ENCODE results near the gene ACOT11.
"Not testable (repeated sequence)": the region's sequence is repeated elsewhere in the genome, so short reads cannot be mapped to it uniquely, and the experiment has no call there.

Gene ACOT11

GRCh38 chr1:54547601-54548388, at the start of gene ACOT11:
TSS of gene ACOT11 (plus strand) at chr1:54548228. CDS start at chr1:54548310, 82 bp downstream.
- DNase-seq, result no peak

- DNase-seq, result no peak
These were observed 49.5 kb upstream of the ACOT11 start for GRCh38 chr1:54498383-54499096.

- DNase-seq, result no peak
These were observed 49.0 kb upstream of the ACOT11 start for GRCh38 chr1:54499097-54499359.

GRCh38 chr1:54499360-54500106, 48.5 kb upstream of the ACOT11 start:
- DNase-seq, result no peak

- DNase-seq, result no peak
These were observed 48.0 kb upstream of the ACOT11 start for GRCh38 chr1:54500107-54500431.

GRCh38 chr1:54501849-54502248, 46.2 kb upstream of the ACOT11 start:
- no peak for DNase-seq

- DNase-seq, result no peak
These were observed 45.7 kb upstream of the ACOT11 start for GRCh38 chr1:54502342-54502741.

GRCh38 chr1:54506594-54506993, 41.4 kb upstream of the ACOT11 start:
- DNase-seq, result no peak

- DNase-seq, result no peak
These were observed 40.8 kb upstream of the ACOT11 start for GRCh38 chr1:54507033-54507870.

- no peak for DNase-seq
These were observed 37.2 kb upstream of the ACOT11 start for GRCh38 chr1:54510715-54511270.

GRCh38 chr1:54513921-54514580, 34.0 kb upstream of the ACOT11 start:
- not testable (repeated sequence) for DNase-seq

- no peak for DNase-seq
These were observed 31.6 kb upstream of the ACOT11 start for GRCh38 chr1:54516249-54516920.

- no peak for DNase-seq
These were observed 30.5 kb upstream of the ACOT11 start for GRCh38 chr1:54517496-54517895.

GRCh38 chr1:54518489-54518888, 29.5 kb upstream of the ACOT11 start:
- no peak for DNase-seq

- DNase-seq, result no peak
These were observed 28.3 kb upstream of the ACOT11 start for GRCh38 chr1:54519709-54520108.

GRCh38 chr1:54520631-54521321, 27.3 kb upstream of the ACOT11 start:
- DNase-seq, result no peak

GRCh38 chr1:54526565-54526964, 21.5 kb upstream of the ACOT11 start:
- not testable (repeated sequence) for DNase-seq

- no peak for DNase-seq
These were observed 19.4 kb upstream of the ACOT11 start for GRCh38 chr1:54528613-54529012.

- no peak for DNase-seq
These were observed 16.0 kb upstream of the ACOT11 start for GRCh38 chr1:54532033-54532432.

GRCh38 chr1:54536656-54537055, 11.4 kb upstream of the ACOT11 start:
- DNase-seq, result not testable (repeated sequence)

GRCh38 chr1:54537611-54538010, 10.4 kb upstream of the ACOT11 start:
- DNase-seq, result no peak
